ENCODE results near the gene KCNIP3. TPM values are rescaled to one million over a fixed set of nuclear protein-coding genes. Genes with fewer than 3 reads are reported as not detected.

The KCNIP3 gene
- total RNA-seq, 1 experiment from 2014 or later = 19.1 TPM

DNA sequence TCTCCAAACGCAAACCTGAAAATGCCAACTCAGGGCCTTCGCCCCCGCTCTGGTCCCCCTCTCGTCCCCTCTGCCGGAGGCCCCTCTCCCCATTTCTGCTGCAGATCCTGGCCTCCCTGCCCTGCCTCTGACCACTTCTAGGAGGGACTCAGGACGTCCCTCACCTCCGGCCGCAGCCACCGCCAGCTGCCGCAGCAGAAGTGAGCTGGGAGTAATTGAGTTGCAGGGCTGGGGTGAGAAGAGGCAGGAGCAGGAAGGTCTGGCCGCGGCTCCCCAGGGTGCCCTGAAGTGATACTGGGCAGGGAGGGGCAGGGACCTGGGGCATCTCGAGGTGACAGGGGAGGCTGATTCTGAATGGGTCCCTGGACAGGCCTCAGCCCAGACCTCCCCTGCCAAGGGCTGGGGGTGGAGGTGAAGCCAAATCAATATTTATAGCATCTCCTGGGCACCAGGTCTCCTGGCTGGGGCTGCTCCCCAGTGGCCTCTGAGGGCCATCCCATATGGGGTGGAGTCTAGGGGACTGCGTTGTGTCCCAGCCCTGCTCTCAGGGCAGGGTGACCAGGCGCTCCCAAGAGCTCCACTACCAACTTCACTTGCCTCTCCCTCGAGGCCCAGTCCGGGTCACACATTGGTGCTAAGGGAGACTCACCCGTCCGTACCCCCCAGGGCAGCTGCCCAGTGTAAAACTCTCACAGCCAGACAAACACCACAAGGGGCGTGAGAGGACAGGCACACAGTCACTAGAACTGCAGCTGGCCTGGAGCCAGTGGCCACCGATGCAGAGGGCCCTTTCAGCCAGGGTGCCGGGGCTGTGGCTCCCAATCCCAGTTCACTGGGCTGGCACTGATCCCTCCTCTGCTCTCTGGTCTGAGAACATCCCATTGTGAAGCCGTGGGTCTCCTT lies 33.0 kb downstream of the KCNIP3 start:
- H3K27ac ChIP-seq (ENCODE audit: low read length) = no peak overlapping the region
- no peak overlapping the region for H2AFZ ChIP-seq (ENCODE audit: low read length)
- H3K27me3 ChIP-seq (ENCODE audit: low read length) = no peaks in the 10 kb centered on the region
- no peaks in the 10 kb centered on the region for H3K79me2 ChIP-seq (ENCODE audit: low read length)
- CTCF ChIA-PET = no interaction called here
- H3F3A ChIP-seq (ENCODE audit: low read length, unreplicated experiment) = no peaks in the 10 kb centered on the region
- no peak overlapping the region for H3K4me3 ChIP-seq (ENCODE audit: low read length)
- no peaks in the 10 kb centered on the region for H4K20me1 ChIP-seq (ENCODE audit: low read length)
- DNase-seq = no peak
- H3K4me2 ChIP-seq (ENCODE audit: low read length) = no peak overlapping the region
- H3K4me1 ChIP-seq (ENCODE audit: insufficient read depth, low read length) = peaks cover 25% of the 10 kb centered on the region
- BruUV-seq (replicated peaks) = no TSS peak
- H3K36me3 ChIP-seq (ENCODE audit: low read depth, low read length) = no peaks in the 10 kb centered on the region
- no peaks in the 10 kb centered on the region for H3K9me2 ChIP-seq (replicated peaks; ENCODE audit: low read length)
- TF ChIP-seq EZH2phosphoT487 (IDR thresholded peaks at IDR 0.05; ENCODE audit: borderline replicate concordance, low read length) (no peak), EZH2 (IDR thresholded peaks at IDR 0.05; ENCODE audit: low read length, unreplicated experiment) (no peak)
- TF ChIP-seq, protein P1, sequence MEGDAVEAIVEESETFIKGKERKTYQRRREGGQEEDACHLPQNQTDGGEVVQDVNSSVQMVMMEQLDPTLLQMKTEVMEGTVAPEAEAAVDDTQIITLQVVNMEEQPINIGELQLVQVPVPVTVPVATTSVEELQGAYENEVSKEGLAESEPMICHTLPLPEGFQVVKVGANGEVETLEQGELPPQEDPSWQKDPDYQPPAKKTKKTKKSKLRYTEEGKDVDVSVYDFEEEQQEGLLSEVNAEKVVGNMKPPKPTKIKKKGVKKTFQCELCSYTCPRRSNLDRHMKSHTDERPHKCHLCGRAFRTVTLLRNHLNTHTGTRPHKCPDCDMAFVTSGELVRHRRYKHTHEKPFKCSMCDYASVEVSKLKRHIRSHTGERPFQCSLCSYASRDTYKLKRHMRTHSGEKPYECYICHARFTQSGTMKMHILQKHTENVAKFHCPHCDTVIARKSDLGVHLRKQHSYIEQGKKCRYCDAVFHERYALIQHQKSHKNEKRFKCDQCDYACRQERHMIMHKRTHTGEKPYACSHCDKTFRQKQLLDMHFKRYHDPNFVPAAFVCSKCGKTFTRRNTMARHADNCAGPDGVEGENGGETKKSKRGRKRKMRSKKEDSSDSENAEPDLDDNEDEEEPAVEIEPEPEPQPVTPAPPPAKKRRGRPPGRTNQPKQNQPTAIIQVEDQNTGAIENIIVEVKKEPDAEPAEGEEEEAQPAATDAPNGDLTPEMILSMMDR (conservative IDR thresholded peaks at IDR 0.05; ENCODE audit: low read depth, low read length) = no peak
- intact Hi-C loops (cut with micrococcal nuclease) = loop anchor here (5.0 kb wide), 1 partner anchor 57 kb away; no protein-coding TSS in a partner anchor
- no peak overlapping the region for H3K9ac ChIP-seq (ENCODE audit: low read length)
- ATAC-seq = no peak
- POLR2A ChIA-PET (ENCODE audit: unreplicated experiment) = no interaction called here
- H3K9me3 ChIP-seq (ENCODE audit: low read length) = no peaks in the 10 kb centered on the region

- Histone ChIP-seq H2AFZ (ENCODE audit: low read length) (no peak overlapping the region), H3K4me2 (ENCODE audit: low read length) (no peak overlapping the region), H3K79me2 (ENCODE audit: low read length) (no peaks in the 10 kb centered on the region), H3K36me3 (ENCODE audit: low read depth, low read length) (no peaks in the 10 kb centered on the region), H3K9me3 (ENCODE audit: low read length) (no peaks in the 10 kb centered on the region), H3K27me3 (ENCODE audit: low read length) (no peaks in the 10 kb centered on the region), H3K4me1 (ENCODE audit: insufficient read depth, low read length) (peaks cover 28% of the 10 kb centered on the region), H3K4me3 (ENCODE audit: low read length) (no peak overlapping the region), H3K27ac (ENCODE audit: low read length) (no peak overlapping the region), H3F3A (ENCODE audit: low read length, unreplicated experiment) (no peaks in the 10 kb centered on the region), H3K9me2 (replicated peaks; ENCODE audit: low read length) (no peaks in the 10 kb centered on the region), H3K9ac (ENCODE audit: low read length) (no peak overlapping the region), H4K20me1 (ENCODE audit: low read length) (no peaks in the 10 kb centered on the region)
- ChIA-PET CTCF (no interaction called here), POLR2A (ENCODE audit: unreplicated experiment) (no interaction called here)
- ATAC-seq = no peak
- TF ChIP-seq, protein P1 (conservative IDR thresholded peaks at IDR 0.05; ENCODE audit: low read depth, low read length) = no peak
- no peak for TF ChIP-seq EZH2 (IDR thresholded peaks at IDR 0.05; ENCODE audit: low read length, unreplicated experiment)
- TF ChIP-seq EZH2phosphoT487 (IDR thresholded peaks at IDR 0.05; ENCODE audit: borderline replicate concordance, low read length) = no peak
- BruUV-seq (replicated peaks) = no TSS peak
- intact Hi-C loops (cut with micrococcal nuclease) = loop anchor here (5.0 kb wide), 1 partner anchor 56 kb away; no protein-coding TSS in a partner anchor
- DNase-seq = no peak
Observed at GRCh38 chr2:95330794-95331338, 33.7 kb downstream of the KCNIP3 start.

DNA sequence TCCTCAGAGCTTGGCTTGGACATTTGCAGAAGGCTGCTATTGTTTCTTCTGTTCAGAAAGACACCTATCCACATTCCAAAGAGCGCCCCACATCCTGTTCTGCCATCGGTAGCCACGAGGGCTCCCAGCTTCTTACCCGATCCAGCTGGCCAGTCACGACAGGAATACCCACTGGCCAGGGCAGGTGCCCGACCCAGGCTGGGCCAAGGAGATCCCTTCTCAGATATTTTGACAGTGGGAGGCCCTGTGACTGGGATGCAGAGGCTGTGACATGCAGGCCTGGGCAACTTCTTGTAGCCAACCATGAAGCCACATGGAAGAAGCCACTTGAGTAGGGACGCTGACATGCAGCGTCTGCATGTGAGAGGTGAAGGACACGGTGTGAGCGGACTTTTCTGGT lies 34.5 kb downstream of the KCNIP3 start:
- Histone ChIP-seq H3F3A (ENCODE audit: low read length, unreplicated experiment) (peaks cover 3% of the 10 kb centered on the region), H3K9me3 (ENCODE audit: low read length) (no peaks in the 10 kb centered on the region), H3K4me1 (ENCODE audit: insufficient read depth, low read length) (peaks cover 35% of the 10 kb centered on the region), H3K27me3 (ENCODE audit: low read length) (no peaks in the 10 kb centered on the region), H3K4me3 (ENCODE audit: low read length) (no peak overlapping the region), H4K20me1 (ENCODE audit: low read length) (no peaks in the 10 kb centered on the region), H3K4me2 (ENCODE audit: low read length) (no peak overlapping the region), H3K9ac (ENCODE audit: low read length) (no peak overlapping the region), H3K36me3 (ENCODE audit: low read depth, low read length) (no peaks in the 10 kb centered on the region), H3K79me2 (ENCODE audit: low read length) (no peaks in the 10 kb centered on the region), H3K27ac (ENCODE audit: low read length) (no peak overlapping the region), H3K9me2 (replicated peaks; ENCODE audit: low read length) (no peaks in the 10 kb centered on the region), H2AFZ (ENCODE audit: low read length) (no peak overlapping the region)
- TF ChIP-seq EZH2phosphoT487 (IDR thresholded peaks at IDR 0.05; ENCODE audit: borderline replicate concordance, low read length) = no peak
- TF ChIP-seq EZH2 (IDR thresholded peaks at IDR 0.05; ENCODE audit: low read length, unreplicated experiment) = no peak
- TF ChIP-seq, protein P1 (conservative IDR thresholded peaks at IDR 0.05; ENCODE audit: low read depth, low read length) = no peak
- CTCF ChIA-PET = no interaction called here
- POLR2A ChIA-PET (ENCODE audit: unreplicated experiment) = no interaction called here
- no TSS peak for BruUV-seq (replicated peaks)
- ATAC-seq = no peak
- DNase-seq = no peak
- intact Hi-C loops (cut with micrococcal nuclease) = loop anchor here (5.0 kb wide), 1 partner anchor 56 kb away; no protein-coding TSS in a partner anchor
